ENCODE measurements around the gene UBASH3A. TPM values are rescaled to one million over a fixed set of nuclear protein-coding genes. Genes with fewer than 3 reads are reported as not detected.
A peak's percentile ranks its signal among the peaks of the same experiment; 100 is the strongest.

The UBASH3A gene
- total RNA-seq, 1 donor from 2014 or later: not detected

GRCh38 chr21:42358937-42359336 lies 44.8 kb upstream of the UBASH3A start:
- Histone ChIP-seq H3K27me3 (ENCODE audit: control insufficient read depth, insufficient read depth, low read length) (peaks cover 1% of the 10 kb centered on the region), H3K36me3 (ENCODE audit: control insufficient read depth, insufficient read depth, low read length) (no peaks in the 10 kb centered on the region), H3K4me3 (ENCODE audit: low read depth, low read length) (no peak overlapping the region)
- no peak for FAIRE-seq
- TF ChIP-seq CTCF (IDR thresholded peaks at IDR 0.05; ENCODE audit: insufficient read depth, low read length, severe bottlenecking): no peak
- no peak for DNase-seq (ENCODE audit: low read depth)

GRCh38 chr21:42360317-42360716 lies 43.4 kb upstream of the UBASH3A start:
- TF ChIP-seq CTCF (IDR thresholded peaks at IDR 0.05; ENCODE audit: insufficient read depth, low read length, severe bottlenecking): no peak
- Histone ChIP-seq H3K27me3 (ENCODE audit: control insufficient read depth, insufficient read depth, low read length) (no peaks in the 10 kb centered on the region), H3K36me3 (ENCODE audit: control insufficient read depth, insufficient read depth, low read length) (no peaks in the 10 kb centered on the region), H3K4me3 (ENCODE audit: low read depth, low read length) (no peak overlapping the region)
- no peak for FAIRE-seq
- DNase-seq (ENCODE audit: low read depth): no peak

GRCh38 chr21:42361286-42361685 lies 42.4 kb upstream of the UBASH3A start:
- Histone ChIP-seq H3K27me3 (ENCODE audit: control insufficient read depth, insufficient read depth, low read length) (no peaks in the 10 kb centered on the region), H3K36me3 (ENCODE audit: control insufficient read depth, insufficient read depth, low read length) (no peaks in the 10 kb centered on the region), H3K4me3 (ENCODE audit: low read depth, low read length) (no peak overlapping the region)
- no peak for DNase-seq (ENCODE audit: low read depth)
- no peak for TF ChIP-seq CTCF (IDR thresholded peaks at IDR 0.05; ENCODE audit: insufficient read depth, low read length, severe bottlenecking)
- no peak for FAIRE-seq

GRCh38 chr21:42362198-42362597 lies 41.5 kb upstream of the UBASH3A start:
- DNase-seq (ENCODE audit: low read depth) (no peak), FAIRE-seq (no peak)
- no peaks in the 10 kb centered on the region for H3K36me3 ChIP-seq (ENCODE audit: control insufficient read depth, insufficient read depth, low read length)
- H3K27me3 ChIP-seq (ENCODE audit: control insufficient read depth, insufficient read depth, low read length): no peaks in the 10 kb centered on the region
- no peak overlapping the region for H3K4me3 ChIP-seq (ENCODE audit: low read depth, low read length)
- TF ChIP-seq CTCF (IDR thresholded peaks at IDR 0.05; ENCODE audit: insufficient read depth, low read length, severe bottlenecking): no peak

- FAIRE-seq (no peak), DNase-seq (ENCODE audit: low read depth) (no peak)
- no peaks in the 10 kb centered on the region for H3K27me3 ChIP-seq (ENCODE audit: control insufficient read depth, insufficient read depth, low read length)
- no peak for TF ChIP-seq CTCF (IDR thresholded peaks at IDR 0.05; ENCODE audit: insufficient read depth, low read length, severe bottlenecking)
- H3K4me3 ChIP-seq (ENCODE audit: low read depth, low read length): no peak overlapping the region
- no peaks in the 10 kb centered on the region for H3K36me3 ChIP-seq (ENCODE audit: control insufficient read depth, insufficient read depth, low read length)
Observed at GRCh38 chr21:42362700-42363099, 41.0 kb upstream of the UBASH3A start.

GRCh38 chr21:42363312-42363711 lies 40.4 kb upstream of the UBASH3A start:
- Histone ChIP-seq H3K27me3 (ENCODE audit: control insufficient read depth, insufficient read depth, low read length) (no peaks in the 10 kb centered on the region), H3K4me3 (ENCODE audit: low read depth, low read length) (no peak overlapping the region), H3K36me3 (ENCODE audit: control insufficient read depth, insufficient read depth, low read length) (no peaks in the 10 kb centered on the region)
- TF ChIP-seq CTCF (IDR thresholded peaks at IDR 0.05; ENCODE audit: insufficient read depth, low read length, severe bottlenecking): no peak
- FAIRE-seq: peak; percentile 40
- DNase-seq (ENCODE audit: low read depth): peak; percentile 8

Data from bronchial epithelial cell (primary cell).